Omental fat pad (tissue), 4 donors: Measurements from ENCODE around the gene RAB7A. TPM values are rescaled to one million over a fixed set of nuclear protein-coding genes. Genes with fewer than 3 reads are reported as not detected.
A peak's percentile ranks its signal among the peaks of the same experiment; 100 is the strongest.

Source experiments
- ATAC-seq: fragments of 150-250 bp; one replicate; pipeline ENCODE4 v1.9.1; 2016; ENCODE audit warnings: mild to moderate bottlenecking, moderate library complexity; ENCODE audit not compliant: low FRiP score
- DNase-seq: peaks from one replicate; pipeline ENCODE4 v3.0.0-alpha.2; 2019; ENCODE audit warnings: low spot score
- total RNA-seq, 4 donors: library from RNA; depleted of rRNA; stranded (reverse); fragments of >200 nt; gene quantifications; one replicate each; pipeline ENCODE4 v1.1.0, GENCODE V29; 2016
- TF ChIP-seq, protein P1 (sequence below), 3 donors: fragments of 450-650 bp; IDR thresholded peaks; one replicate each; pipeline ENCODE4 v1.5.1; 2016 to 2017; ENCODE audit warnings: antibody characterized with exemption in 3 of 3, mild to moderate bottlenecking in 3 of 3, moderate library complexity in 2 of 3

The RAB7A gene
- total RNA-seq, 4 donors from 2014 or later = 125 to 170 (median 135) TPM

DNA sequence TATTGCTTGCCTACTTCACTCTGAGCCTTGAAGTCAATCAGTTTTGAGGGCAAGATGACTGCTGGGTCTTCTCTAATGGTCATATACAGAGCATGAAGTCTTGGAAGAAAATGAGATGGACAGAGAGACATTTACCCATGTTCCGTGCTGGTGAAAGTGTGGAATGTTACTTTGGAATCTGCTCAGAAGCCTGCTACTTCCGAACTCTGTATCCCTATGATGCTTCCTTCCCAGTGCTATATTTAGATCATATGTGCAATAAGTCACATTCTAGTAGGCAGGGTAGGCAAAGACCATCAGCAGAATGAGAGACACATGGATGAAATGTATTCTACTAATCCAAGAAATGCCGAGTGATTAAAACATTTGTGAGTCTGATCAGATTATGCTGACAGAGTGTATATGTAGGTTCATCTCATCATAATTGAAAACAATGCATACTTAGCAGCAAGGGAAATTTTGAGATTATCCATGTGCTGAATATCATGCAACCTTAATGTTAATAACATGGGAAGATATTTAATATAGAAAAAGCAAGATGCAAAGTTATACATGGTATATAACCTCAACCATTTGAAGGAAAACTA is 60.5 kb downstream of the RAB7A start:
- ATAC-seq = no peak
- TF ChIP-seq, protein P1, sequence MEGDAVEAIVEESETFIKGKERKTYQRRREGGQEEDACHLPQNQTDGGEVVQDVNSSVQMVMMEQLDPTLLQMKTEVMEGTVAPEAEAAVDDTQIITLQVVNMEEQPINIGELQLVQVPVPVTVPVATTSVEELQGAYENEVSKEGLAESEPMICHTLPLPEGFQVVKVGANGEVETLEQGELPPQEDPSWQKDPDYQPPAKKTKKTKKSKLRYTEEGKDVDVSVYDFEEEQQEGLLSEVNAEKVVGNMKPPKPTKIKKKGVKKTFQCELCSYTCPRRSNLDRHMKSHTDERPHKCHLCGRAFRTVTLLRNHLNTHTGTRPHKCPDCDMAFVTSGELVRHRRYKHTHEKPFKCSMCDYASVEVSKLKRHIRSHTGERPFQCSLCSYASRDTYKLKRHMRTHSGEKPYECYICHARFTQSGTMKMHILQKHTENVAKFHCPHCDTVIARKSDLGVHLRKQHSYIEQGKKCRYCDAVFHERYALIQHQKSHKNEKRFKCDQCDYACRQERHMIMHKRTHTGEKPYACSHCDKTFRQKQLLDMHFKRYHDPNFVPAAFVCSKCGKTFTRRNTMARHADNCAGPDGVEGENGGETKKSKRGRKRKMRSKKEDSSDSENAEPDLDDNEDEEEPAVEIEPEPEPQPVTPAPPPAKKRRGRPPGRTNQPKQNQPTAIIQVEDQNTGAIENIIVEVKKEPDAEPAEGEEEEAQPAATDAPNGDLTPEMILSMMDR (IDR thresholded peaks at IDR 0.05) = no peak
- DNase-seq = no peak

DNA sequence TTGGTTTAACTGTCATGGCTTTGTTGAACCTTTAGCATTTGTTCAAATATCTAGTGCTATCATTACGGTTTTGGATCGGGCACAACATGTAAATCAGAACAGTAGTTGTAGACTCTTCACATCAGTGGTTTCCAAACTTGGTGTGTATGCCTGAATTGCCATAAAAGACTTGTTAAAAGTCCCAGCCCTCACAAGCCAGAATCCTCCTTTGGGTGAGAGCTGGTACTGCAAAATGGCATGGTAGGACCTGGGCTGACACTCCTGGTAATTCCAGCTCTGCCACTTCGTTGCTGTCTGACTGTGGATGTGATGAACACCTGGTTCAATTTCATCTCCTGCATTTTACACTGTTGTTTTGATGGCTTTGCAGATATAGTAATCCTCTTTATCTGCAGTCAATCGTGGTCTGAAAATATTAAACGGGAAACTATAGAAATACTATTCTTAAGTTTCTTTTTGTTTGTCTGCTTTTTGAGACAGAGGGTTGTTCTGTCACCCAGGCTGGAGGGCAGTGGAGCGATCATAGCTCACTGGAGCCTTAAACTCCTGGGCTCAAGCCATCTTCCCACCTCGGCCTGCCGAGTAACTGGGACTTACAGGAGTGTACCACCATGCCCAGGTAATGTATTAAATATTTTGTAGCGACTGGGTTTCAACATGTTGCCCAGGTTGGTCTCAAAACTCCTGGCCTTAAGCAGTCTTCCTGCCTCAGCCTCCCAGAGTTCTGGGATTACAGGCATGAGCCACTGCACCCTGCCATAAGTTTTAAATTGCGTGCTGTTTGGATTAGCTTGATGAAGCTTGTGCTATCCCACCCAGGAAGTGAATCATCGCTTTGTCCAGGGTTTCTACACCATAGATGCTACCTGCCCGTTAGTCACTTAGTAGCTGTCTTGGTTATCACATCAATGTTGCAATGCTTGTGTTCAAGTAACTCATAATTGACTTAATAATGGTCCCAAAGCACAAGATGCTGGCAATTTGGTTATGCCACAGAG is 61.6 kb downstream of the RAB7A start:
- DNase-seq (no peak), ATAC-seq (peak; percentile 81)
- TF ChIP-seq, protein P1 (IDR thresholded peaks at IDR 0.05) = no peak

DNA sequence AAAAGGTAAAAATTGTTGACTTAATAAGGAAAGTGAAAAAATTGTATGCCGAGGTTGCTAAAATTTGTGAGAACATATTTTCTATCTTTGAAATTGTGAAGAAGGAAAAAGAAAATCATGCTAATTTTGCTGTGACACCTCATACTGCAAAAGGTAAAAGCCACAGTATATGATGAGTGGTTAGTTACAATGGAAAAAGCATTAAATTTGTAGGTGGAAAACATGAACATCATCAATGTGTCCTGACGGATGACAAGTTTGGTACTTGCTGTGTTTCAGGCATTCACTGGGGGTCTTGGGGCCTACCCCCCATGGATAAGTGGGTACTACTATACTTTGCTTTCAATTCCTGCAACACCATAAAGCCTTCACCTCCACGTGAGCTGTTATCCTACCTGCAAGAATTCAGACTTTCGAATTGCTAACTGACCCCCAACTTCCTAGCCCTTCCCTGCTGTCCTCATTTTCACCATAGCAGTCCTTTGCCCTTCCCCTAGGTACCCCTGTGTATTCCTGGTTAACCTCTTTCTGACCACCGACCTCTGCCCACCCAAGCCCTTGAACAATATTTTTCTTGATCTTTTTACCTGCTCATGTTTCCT is 62.4 kb downstream of the RAB7A start:
- ATAC-seq = no peak
- TF ChIP-seq, protein P1 (IDR thresholded peaks at IDR 0.05) = no peak
- no peak for DNase-seq

DNA sequence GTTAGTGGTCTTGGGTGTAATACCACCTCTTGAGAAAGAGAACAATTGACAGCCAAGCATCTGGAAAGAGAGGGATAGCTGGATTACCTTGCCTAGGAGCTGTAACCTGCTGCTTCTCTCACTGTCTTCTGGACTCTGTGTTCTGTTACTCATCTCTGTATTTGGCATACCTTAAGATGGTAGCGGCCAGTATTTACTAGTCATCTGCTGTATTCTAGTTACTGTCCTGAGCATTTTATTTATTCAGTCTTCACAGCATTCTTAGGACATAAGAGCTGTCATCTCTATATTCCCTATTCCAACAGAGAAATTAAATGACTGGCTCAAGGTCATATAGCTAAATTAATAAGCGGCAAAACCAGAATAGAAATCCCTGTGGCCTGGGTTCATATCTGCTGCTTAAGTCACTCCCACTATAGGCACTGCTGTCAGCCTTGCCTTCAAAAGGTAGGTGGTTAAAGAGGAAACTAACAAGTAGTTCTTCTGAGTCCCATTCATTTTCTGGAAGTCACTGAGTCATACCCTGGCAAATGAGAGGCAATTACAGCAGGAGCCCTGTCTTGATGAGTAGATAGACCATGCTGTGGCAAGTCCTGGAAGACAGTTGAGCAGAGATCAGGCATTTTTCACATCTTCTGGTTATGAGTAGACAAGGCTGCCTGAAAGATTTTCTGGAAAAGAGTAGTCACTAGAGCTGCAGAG is 68.2 kb downstream of the RAB7A start:
- TF ChIP-seq, protein P1 (IDR thresholded peaks at IDR 0.05) = no peak
- ATAC-seq = peak; percentile 83
- DNase-seq = no peak

DNA sequence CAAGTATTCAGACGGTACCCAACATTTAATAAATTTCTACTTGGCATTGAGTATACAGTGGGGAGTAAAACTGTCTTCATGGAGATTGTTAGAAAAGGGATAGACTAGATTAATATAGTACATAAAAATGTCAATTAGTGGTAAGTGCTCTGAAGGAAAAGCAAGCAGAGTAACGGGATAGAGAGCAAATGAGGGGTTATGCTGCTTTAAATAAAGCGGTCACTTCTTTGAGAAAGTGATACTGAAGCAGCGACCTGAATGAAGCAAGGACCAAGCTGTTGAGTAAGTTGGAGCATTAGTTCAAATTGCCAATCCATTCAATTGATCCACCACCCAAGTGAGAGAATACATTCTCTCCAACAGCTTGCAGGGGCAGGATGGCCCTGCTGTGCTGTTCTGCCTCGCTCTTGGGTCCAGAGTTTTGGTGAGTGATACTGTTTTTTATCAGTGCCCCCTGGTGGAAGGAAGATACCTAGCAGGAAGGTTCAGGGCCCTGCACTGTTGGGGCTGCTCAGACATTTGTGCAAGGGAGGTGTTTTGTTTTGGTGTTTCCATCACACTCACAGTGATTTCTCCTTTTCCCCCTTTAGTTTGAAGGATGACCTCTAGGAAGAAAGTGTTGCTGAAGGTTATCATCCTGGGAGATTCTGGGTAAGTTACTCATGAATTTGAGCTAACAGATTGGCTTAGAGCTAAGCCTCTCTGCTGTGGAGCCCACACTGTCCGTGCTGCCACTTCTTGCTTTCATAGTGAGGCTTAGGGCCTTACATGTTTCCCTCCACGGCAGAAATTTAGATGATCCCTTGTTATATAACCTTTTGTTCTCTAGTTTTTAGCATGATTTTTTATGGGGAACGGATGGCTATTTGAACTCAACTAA is 69.0 kb downstream of the RAB7A start:
- TF ChIP-seq, protein P1 (IDR thresholded peaks at IDR 0.05) = peak in 1 of 3 donors; percentile 53
- DNase-seq (no peak), ATAC-seq (peak; percentile 77)

DNA sequence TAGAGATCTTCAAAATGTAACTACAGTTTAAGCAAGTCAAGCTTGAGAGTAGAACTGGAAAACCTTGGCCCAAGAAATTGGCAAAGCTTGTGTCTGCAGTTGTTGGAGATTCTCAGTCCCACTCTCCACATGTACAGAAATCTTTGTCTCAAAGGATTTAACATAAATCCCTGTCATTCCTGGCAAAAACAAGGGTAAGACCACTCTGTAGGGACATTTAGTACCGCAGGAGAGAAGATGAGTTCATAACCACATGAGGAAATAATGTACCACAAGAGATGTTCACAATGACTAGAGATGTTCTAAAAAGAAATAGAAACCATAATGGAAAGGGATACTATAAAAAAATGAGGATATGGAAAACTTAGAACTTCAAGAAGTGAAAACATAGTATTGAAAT is 73.7 kb downstream of the RAB7A start:
- DNase-seq (no peak), ATAC-seq (no peak)
- TF ChIP-seq, protein P1 (IDR thresholded peaks at IDR 0.05) = no peak
